GM21528 (cell line): Measurements from ENCODE around the gene WFDC5.
"Not testable (repeated sequence)": the region's sequence is repeated elsewhere in the genome, so short reads cannot be mapped to it uniquely, and the experiment has no call there.

Experiments used
- ATAC-seq: cut with Tn5 transposase; IDR thresholded peaks from one replicate; pipeline ENCODE4 v1.9.1; 2021; ENCODE audit warnings: mild to moderate bottlenecking, moderate library complexity; ENCODE audit not compliant: unreplicated experiment, low FRiP score

WFDC5 gene

DNA sequence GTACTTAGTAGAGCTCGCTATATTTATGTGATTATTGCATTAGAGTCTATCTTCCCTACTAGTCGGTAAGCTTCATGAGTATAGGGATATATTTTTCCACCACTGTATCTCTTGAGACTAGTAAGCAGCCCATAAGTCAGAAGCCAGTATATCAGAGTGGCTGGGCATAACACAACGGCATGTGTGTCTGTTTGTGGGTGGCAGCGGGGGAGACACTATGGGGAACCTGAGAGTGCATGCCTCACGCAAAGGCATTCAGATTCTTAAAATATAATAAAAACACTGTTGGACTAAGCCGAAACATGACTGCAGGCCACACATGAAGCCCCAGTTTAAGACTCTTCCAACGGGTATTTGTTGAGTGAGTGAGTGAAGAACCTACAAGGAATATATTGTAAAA is 22.1 kb downstream of the WFDC5 start:
- no peak for ATAC-seq

DNA sequence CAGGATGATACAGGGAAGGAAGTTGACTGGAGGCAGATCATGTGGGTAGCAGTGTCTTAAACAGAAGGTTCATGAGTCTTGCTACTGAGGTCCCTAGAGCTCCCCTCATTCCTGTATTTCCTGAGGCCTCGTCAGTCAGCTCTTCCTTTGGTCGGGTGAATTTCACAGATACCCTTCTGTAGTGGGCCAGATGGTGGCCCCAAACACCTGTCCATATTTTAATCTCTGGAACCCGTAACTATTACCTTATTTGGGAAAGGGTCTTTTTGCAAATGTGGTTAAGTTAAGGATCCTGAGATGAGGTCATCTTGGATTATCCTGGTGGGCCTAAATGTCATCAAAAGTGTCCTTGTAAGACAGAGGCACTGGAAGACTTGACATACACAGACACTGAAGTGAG is 23.6 kb downstream of the WFDC5 start:
- ATAC-seq: no peak

DNA sequence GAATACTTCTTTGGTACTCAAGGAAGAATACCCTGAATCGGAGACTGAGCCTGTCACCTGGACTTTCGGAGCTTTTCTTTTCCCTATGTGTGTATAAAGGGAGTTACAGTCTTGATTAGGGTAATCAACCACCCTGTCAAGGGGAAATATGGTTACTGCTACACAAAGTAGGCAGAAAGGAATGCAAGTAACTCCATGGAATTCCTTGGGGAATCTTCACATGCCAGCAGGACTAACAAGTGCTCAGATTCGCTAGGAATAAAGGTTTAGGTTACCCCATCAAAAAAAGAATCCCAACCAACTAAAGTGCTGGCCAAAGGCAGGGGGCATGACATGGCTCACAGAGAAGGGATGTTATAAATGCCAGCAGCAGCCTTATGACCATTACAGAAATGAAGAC is 24.5 kb downstream of the WFDC5 start:
- no peak for ATAC-seq

GRCh38 chr20:45088247-45088646 is 26.7 kb downstream of the WFDC5 start:
- ATAC-seq: no peak

DNA sequence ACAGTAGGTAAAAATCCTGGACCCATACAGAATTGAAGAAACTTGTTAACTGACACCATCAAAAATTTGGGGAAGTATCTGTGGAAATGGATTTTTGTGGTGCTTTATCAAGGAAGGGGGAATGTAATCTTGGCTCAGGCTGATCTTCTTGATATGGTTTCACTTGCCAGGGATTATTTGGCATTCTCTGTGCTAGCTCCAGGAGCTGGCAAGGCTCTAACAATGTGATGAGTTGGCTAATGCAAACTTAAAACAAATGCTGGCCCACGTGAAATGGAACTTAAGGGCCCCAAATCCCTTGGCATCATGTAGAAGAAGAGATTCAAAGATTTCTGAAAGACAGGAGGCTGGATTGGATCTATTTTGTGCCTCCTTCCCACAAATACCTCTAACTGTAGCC is 27.2 kb downstream of the WFDC5 start:
- ATAC-seq: no peak

- no peak for ATAC-seq
Observed at GRCh38 chr20:45087097-45087790, 27.7 kb downstream of the WFDC5 start.

- no peak for ATAC-seq
Observed at GRCh38 chr20:45085867-45086266, 29.1 kb downstream of the WFDC5 start.

DNA sequence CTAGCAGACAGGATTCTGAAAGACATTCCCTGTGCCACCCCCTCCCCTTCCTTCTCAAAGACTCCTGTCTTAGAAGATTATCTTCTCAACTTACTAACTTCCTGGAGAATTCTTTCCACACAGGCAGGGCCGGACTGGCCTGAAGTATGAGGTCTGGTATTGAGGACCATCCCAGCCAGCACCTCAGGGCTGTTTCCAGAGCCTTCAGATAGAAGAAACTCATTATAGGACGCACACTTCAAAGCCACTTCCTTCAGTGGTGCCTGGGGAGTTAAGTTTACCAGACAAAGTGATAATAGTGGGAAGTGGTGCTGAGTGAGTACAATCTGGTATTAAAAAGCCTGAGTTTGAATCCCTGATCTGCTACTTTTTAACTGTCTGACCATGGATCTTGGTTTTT is 29.7 kb downstream of the WFDC5 start:
- no peak for ATAC-seq

- no peak for ATAC-seq
Observed at GRCh38 chr20:45083127-45083526, 31.8 kb downstream of the WFDC5 start.

DNA sequence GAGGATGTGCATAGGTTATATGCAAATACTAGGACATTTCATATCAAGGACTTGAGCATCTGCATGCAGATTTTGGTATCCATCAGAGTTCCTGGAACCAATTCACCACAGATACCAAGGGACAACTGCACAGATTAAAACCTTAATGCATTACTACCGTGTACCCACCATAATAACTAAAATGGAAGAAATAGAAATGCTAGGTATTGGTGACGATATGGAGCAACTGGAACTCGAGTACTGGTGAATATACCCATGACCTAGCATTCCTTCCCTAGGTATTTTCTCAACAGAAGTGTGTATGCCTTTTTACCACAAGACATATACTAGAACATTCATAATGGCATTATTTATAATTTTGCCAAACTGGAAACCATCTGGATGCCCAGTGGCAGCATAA is 32.5 kb downstream of the WFDC5 start:
- no peak for ATAC-seq

DNA sequence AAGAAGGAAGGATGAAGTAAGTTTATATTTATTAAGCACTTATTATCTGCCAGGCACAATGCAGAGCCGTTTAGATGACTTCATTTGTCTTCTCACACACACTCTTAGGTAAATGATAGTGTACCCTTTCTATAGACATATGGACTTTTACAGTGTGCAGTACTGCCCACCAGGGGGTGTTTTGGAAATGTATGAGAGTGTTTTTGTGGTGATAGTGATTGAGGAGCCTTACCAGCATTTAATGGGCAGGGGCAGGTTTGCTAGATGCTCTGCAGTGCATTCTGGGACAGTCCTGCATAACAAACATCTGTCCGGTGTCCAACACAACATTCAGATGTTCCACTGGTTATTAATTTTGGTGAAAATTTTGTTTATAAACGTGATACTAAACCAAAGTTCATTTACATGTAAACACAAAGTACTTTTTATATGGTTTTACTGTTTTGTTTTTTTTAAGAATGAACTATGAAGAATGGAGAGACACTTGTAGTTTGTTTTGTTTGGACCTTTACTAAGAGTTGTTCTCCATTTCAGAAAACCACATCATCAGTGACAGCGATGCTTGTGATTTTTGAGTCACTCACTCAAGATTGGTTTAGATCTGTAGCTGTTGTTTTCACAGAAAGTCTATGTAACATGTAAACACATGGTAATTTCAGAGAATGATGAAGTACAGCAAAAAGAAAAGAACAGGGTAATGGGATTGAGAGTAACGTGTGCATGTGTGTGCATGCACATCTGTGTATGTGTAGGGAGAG is 33.9 kb downstream of the WFDC5 start:
- no peak for ATAC-seq

GRCh38 chr20:45077559-45077958 is 37.4 kb downstream of the WFDC5 start:
- no peak for ATAC-seq

GRCh38 chr20:45073221-45073620 is 41.8 kb downstream of the WFDC5 start:
- ATAC-seq: no peak

DNA sequence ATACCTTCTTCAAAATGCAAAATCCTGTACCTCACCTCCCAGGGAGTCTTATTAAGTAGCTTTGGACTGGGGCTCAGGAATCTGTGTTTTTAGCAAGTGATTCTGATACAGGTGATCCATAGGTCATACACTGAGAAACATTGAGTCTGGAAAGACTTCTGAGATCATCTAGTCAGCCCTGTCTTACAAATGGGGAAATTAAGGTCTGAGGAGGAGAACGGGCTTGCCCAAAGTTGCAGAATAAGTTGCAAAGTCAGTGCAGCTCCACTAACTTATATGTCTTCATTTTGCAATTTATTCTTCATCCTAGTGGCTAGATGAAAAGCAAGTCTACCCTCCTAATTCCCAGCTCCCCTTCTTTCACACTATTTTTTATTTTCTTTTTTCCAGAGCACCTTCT is 42.9 kb downstream of the WFDC5 start:
- ATAC-seq: no peak

DNA sequence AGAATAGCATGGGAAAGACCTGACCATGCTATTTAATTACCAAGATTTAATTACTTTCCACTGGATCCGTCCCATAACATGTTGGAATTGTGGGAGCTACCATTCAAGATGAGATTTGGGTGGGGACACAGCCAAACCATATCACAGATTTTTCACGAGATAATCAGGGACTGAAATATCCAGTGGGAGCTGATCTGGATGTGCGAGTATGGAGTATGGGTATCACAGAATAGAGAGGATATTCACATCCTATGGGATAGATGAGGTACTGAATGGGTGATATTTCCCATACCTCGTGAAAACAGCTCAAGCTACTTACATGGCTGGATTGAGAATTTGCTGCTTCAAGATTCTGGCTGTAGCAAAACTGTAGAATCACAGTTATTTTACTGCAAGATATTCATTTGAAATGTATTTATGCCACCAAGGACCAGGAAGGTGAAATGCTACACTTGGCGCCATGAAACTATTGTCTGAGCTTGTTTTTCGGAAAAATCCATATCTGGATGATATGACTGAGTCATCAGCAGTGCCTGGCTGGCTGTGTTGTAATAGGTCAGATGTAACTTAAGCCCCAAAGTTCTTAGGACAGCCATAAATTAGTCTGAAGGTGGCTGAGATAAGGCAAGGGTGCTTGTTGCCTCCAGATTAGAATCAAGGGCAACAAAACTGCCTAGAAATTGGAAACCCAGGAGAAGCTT is 43.9 kb downstream of the WFDC5 start:
- ATAC-seq: no peak

- ATAC-seq: no peak
Observed at GRCh38 chr20:45069261-45069660, 45.7 kb downstream of the WFDC5 start.

- no peak for ATAC-seq
Observed at GRCh38 chr20:45067558-45067957, 47.4 kb downstream of the WFDC5 start.

GRCh38 chr20:45067087-45067486 is 47.9 kb downstream of the WFDC5 start:
- ATAC-seq: no peak

GRCh38 chr20:45066372-45066771 is 48.6 kb downstream of the WFDC5 start:
- no peak for ATAC-seq

DNA sequence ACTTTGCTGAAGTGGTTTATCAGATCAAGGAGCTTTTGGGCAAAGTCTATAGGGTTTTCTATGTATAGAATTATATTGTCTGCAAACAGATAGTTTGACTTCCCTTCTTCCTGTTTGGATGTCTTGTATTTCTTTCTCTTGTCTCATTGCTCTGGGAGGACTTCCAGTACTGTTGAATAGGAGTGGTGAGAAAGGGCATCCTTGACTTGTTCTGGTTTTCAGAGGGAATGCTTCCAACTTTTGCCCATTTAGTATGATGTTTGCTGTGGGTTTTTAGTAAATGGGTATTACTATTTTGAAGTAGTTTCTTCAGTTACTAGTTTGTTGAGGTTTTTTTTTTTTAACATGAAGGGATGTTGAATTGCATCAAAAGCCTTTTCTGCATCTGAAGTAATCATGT is 50.2 kb downstream of the WFDC5 start:
- no peak for ATAC-seq

DNA sequence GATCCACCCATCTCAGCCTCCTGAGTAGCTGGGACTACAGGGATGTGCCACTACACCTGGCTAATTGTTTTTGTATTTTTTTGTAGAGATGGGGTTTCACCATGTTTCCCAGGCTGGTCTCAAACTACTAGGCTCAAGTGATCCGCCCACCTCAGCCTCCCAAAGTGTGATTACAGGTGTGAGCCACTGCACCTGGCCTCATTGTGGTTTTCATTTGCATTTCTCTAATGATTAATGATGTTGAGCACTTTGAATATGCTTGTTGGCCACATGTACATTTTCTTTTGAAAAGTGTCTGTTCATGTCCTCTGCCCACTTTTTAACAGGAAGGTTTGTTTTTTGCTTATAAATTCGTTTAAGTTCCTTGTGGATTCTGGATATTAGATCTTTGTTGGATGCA is 51.9 kb downstream of the WFDC5 start:
- not testable (repeated sequence) for ATAC-seq

DNA sequence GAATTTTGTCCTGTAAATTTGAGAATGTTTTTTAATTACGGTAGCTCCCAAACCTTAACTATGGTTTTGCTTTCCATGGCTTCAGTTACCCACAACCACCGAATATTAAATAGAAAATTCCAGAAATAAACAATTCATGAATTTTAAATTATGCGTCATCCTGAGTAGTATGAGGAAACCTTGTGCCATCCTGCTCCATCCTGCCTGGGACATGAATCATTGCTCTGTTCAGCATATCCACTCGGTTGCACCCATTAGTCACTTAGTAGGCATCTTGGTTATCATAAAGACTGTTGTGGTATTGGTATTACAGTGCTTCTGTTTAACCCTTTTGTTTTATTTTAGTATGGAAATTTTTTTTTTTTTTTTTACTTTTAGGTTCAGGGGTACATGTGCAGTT is 53.7 kb downstream of the WFDC5 start:
- ATAC-seq: no peak
